ENCODE data around the gene NDUFS8.

DNA sequence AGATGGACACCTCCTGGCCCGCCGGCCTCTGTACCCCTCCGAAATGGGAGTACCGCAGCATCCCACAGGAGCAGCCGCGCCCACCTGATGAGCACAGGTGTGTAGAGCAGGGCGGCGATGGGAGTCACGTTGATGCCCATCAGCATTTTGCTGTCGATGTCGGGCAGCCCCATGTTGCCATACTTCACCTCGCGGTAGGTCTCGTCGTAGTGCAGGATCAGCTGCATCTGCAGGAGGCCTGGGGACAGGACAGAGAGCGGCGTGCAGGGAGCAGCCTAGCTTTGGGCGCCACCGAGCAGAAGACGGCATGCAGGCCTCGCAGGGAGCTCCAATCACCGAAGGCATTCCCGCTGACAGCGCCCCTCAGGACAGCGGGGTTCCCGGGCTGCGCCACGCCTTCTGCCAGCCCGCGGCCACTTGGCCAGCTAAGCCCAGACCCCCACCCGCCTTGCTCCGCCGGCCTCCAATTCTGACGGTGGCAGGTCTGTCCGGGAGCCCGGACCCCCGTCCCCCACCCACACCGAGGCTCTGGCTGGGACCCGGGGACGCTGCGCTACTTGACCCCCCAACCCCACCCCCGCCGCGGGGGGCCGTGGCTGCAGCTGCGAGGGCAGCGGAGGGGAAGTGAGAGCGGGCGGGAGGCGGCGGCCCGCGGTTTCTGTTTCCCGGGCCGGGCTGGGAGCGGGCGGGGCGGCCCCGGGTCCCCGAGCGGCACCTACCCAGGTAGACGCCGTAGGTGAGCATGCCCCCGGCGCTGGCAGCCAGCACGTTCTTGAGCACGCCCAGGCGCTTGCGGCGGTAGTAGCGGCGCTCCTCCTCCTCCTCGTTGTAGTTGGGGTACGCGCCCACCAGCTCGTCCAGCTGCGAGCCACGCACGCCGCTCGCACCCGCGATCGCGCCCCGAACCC, 27.3 kb upstream of the NDUFS8 start:
- TF ChIP-seq, protein P1, sequence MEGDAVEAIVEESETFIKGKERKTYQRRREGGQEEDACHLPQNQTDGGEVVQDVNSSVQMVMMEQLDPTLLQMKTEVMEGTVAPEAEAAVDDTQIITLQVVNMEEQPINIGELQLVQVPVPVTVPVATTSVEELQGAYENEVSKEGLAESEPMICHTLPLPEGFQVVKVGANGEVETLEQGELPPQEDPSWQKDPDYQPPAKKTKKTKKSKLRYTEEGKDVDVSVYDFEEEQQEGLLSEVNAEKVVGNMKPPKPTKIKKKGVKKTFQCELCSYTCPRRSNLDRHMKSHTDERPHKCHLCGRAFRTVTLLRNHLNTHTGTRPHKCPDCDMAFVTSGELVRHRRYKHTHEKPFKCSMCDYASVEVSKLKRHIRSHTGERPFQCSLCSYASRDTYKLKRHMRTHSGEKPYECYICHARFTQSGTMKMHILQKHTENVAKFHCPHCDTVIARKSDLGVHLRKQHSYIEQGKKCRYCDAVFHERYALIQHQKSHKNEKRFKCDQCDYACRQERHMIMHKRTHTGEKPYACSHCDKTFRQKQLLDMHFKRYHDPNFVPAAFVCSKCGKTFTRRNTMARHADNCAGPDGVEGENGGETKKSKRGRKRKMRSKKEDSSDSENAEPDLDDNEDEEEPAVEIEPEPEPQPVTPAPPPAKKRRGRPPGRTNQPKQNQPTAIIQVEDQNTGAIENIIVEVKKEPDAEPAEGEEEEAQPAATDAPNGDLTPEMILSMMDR (IDR thresholded peaks at IDR 0.05; ENCODE audit: poor library complexity) = no peak
- TF ChIP-seq EZH2 (IDR thresholded peaks at IDR 0.05; ENCODE audit: borderline replicate concordance) = no peak
